A549 (cell line): ENCODE data around the gene CITED2. TPM values are rescaled to one million over a fixed set of nuclear protein-coding genes. Genes with fewer than 3 reads are reported as not detected.

Experiments
- ATAC-seq, 2 experiments: fragments of 200-7000 bp in 1 of 2; fragments of >200 bp in 1 of 2; cut with Nextera tagmentation in 1 of 2; cut with Tn5 transposase in 1 of 2; 3 replicates each; pipeline versions ENCODE4 v1.8.0 to v1.9.1; 2018 to 2020; ENCODE audit warnings: mild to moderate bottlenecking in 1 of 2, moderate library complexity in 1 of 2
- CTCF ChIA-PET: fragments of 300-600 bp; sonication (Branson Sonifier 250); formaldehyde crosslinking; extraction: SDS; loops from one replicate; lab custom pipeline; 2021; ENCODE audit warnings: antibody characterized with exemption, inconsistent platforms; lab: Yijun Ruan, JAX
- POLR2A ChIA-PET: fragments of 350-600 bp; formaldehyde crosslinking; extraction: SDS; loops from one replicate; lab custom pipeline; 2021; ENCODE audit warnings: antibody characterized with exemption, inconsistent platforms; lab: Yijun Ruan, JAX
- DNase-seq, 2 experiments: peaks; one replicate each; pipeline versions ENCODE4 v3.0.0 to v3.0.0-alpha.2; 2011 to 2016; ENCODE audit warnings: low read depth in 1 of 2, low spot score in 1 of 2
- FAIRE-seq: peaks from 2 replicates; lab custom pipeline; 2011; peaks lifted over from hg19 to GRCh38; lab: Jason Lieb, UNC
- H3K27ac ChIP-seq, 2 experiments: fragments of >200 bp; sonication (Bioruptor Twin); formaldehyde crosslinking; 3 replicates each; pipeline ENCODE4 v1.5.1; 2016 to 2017
- H3K4me1 ChIP-seq: fragments of >200 bp; sonication (Bioruptor Twin); formaldehyde crosslinking; 3 replicates; pipeline ENCODE4 v1.6.1; 2016
- H3K4me2 ChIP-seq: fragments of >200 bp; sonication (Bioruptor Twin); formaldehyde crosslinking; 3 replicates; pipeline ENCODE4 v1.6.1; 2016
- H3K4me3 ChIP-seq: fragments of >200 bp; sonication (Bioruptor Twin); formaldehyde crosslinking; 3 replicates; pipeline ENCODE4 v1.5.1; 2016
- H3K9me3 ChIP-seq: fragments of >200 bp; sonication (Bioruptor Twin); formaldehyde crosslinking; 3 replicates; pipeline ENCODE4 v1.6.1; 2016
- CEBPB ChIP-seq, 2 experiments: fragments of >200 bp in 1 of 2; sonication (Bioruptor Twin) in 1 of 2; formaldehyde crosslinking in 1 of 2; IDR thresholded peaks; 2 replicates each; pipeline ENCODE4 v1.6.1; 2012 to 2016
- EP300 ChIP-seq, 2 experiments: fragments of >200 bp; sonication (Bioruptor Twin); formaldehyde crosslinking; IDR thresholded peaks; 2 replicates in 1 of 2; 3 replicates in 1 of 2; pipeline ENCODE4 v1.6.1; 2016 to 2017
- ESRRA ChIP-seq: fragments of 150-350 bp; IDR thresholded peaks from 2 replicates; pipeline ENCODE4 v1.6.1; 2014; ENCODE audit warnings: mild to moderate bottlenecking, low read length, borderline replicate concordance
- HEYL ChIP-seq: fragments of 250-450 bp; sonication (Bioruptor Pico); IDR thresholded peaks from 2 replicates; pipeline ENCODE4 v1.8.0; 2021; ENCODE audit warnings: mild to moderate bottlenecking, moderate library complexity
- HOXB13 ChIP-seq: fragments of 250-450 bp; sonication (Bioruptor Pico); IDR thresholded peaks from 2 replicates; pipeline ENCODE4 v1.5.0; 2020; ENCODE audit warnings: low read depth, mild to moderate bottlenecking, moderate library complexity
- HOXB5 ChIP-seq: fragments of 250-450 bp; sonication (Bioruptor Pico); IDR thresholded peaks from 2 replicates; pipeline ENCODE4 v1.5.0; 2020; ENCODE audit warnings: mild to moderate bottlenecking, moderate library complexity
- JUN ChIP-seq, 2 experiments: fragments of >200 bp; sonication (Bioruptor Twin); formaldehyde crosslinking; IDR thresholded peaks; 2 replicates in 1 of 2; 3 replicates in 1 of 2; pipeline ENCODE4 v1.6.1; 2016 to 2017
- KDM5A ChIP-seq: fragments of 200-600 bp; sonication (generic); IDR thresholded peaks from 2 replicates; pipeline ENCODE4 v1.6.1; 2016; ENCODE audit warnings: antibody characterized with exemption, mild to moderate bottlenecking
- MAZ ChIP-seq: fragments of 150-350 bp; IDR thresholded peaks from 2 replicates; pipeline ENCODE4 v1.6.1; 2014; ENCODE audit warnings: antibody characterized with exemption, low read depth, low read length, borderline replicate concordance
- MYC ChIP-seq: IDR thresholded peaks from 2 replicates; pipeline ENCODE4 v1.6.1; 2012; ENCODE audit warnings: mild to moderate bottlenecking, inconsistent platforms, low read length, improper control_type of control experiment, borderline replicate concordance
- NPAS2 ChIP-seq: fragments of 250-450 bp; sonication (Bioruptor Pico); IDR thresholded peaks from 2 replicates; pipeline ENCODE4 v1.8.0; 2022; ENCODE audit warnings: mild to moderate bottlenecking, moderate library complexity, borderline replicate concordance
- NR3C1 ChIP-seq: fragments of >200 bp; sonication (Bioruptor Twin); formaldehyde crosslinking; IDR thresholded peaks from 3 replicates; pipeline ENCODE4 v1.6.1; 2017
- POLR2A ChIP-seq: IDR thresholded peaks from 2 replicates; pipeline ENCODE4 v1.6.1; 2012; ENCODE audit warnings: mild to moderate bottlenecking, low read length
- RAD21 ChIP-seq, 2 experiments: fragments of >200 bp in 1 of 2; sonication (Bioruptor Twin) in 1 of 2; formaldehyde crosslinking in 1 of 2; IDR thresholded peaks in 1 of 2; conservative IDR thresholded peaks in 1 of 2; 2 replicates in 1 of 2; 3 replicates in 1 of 2; pipeline ENCODE4 v1.6.1; 2012 to 2018; ENCODE audit warnings: inconsistent platforms in 1 of 2
- RCOR1 ChIP-seq: fragments of 150-350 bp; IDR thresholded peaks from 2 replicates; pipeline ENCODE4 v1.6.1; 2014; ENCODE audit warnings: antibody characterized with exemption, low read length, low read depth
- SMC3 ChIP-seq: fragments of >200 bp; sonication (Bioruptor Twin); formaldehyde crosslinking; IDR thresholded peaks from 3 replicates; pipeline ENCODE4 v1.6.1; 2018; ENCODE audit warnings: inconsistent platforms
- WGBS: methylation state at CpG from one replicate; pipeline ENCODE4 v1.1.6; 2017; ENCODE audit errors: missing lambda C conversion rate; 5-methylcytosine and 5-hydroxymethylcytosine counted together
- polyA plus RNA-seq, 4 experiments: library from polyadenylated mRNA; depleted of rRNA in 3 of 4; stranded (reverse); fragments of >200 nt; fragmentation: RNase III in 1 of 4; extraction: RNeasy Plus Mini Kit Qiagen cat#74134 plus additional on column Dnase treatment in 1 of 4; gene quantifications; 2 replicates in 3 of 4; 3 replicates in 1 of 4; pipeline ENCODE4 v1.2.3, GENCODE V29; 2011 to 2017
- TF ChIP-seq, protein P1 (sequence below): fragments of >200 bp; sonication (Bioruptor Twin); formaldehyde crosslinking; IDR thresholded peaks from 3 replicates; pipeline ENCODE4 v1.5.1; 2016
- TF ChIP-seq, protein P2 (sequence below): fragments of 150-350 bp; IDR thresholded peaks from 2 replicates; pipeline ENCODE4 v1.6.1; 2014; ENCODE audit warnings: low read depth, mild to moderate bottlenecking, low read length
- TF ChIP-seq, protein P3 (sequence below): fragments of 250-450 bp; sonication (Bioruptor Pico); IDR thresholded peaks from 2 replicates; pipeline ENCODE4 v1.5.0; 2021; ENCODE audit warnings: mild to moderate bottlenecking, moderate library complexity, borderline replicate concordance
- TF ChIP-seq, protein P4 (sequence below): fragments of 250-450 bp; sonication (Bioruptor Pico); IDR thresholded peaks from 2 replicates; pipeline ENCODE4 v1.5.0; 2020; ENCODE audit warnings: low read depth, mild to moderate bottlenecking, moderate library complexity

The CITED2 gene
- polyA plus RNA-seq, 2 of the 4 experiments (the other 2 are of a cell fraction): 6.4 to 9.3 TPM

DNA sequence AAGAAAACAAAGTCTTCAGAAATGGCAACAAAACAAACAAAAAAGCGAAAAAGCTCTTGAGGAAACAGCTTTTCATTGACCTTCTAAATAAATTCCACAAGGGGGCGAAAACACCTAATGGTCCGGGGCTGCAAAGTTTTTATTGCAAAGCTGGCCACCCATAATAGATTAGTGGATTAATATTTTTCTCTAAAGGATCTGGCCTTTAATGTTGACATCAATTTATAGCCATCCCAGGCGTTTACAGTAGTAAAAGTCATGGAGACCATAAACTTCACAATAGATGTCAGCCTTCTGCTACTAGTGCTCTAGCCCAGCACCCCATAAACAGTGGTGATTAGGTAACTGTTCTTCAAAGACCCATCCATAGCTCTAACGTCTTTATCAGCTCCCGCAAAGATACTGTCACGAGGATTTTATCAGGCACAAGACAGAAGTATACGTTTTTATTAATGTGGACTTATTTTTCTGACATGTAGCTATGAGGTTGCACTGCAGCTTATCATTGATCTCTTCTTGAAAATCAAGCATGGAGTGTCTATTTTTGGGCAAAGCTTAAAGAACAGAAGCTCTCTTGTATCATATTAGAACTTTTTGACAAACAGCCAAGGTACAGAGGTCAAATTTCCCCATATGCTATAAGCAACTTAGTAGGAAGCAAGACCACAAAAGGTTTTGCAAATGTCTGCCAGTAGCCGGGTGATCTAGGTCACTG lies 4.7 kb downstream of the CITED2 start:
- peak; percentile 14 to 27 for DNase-seq
- WGBS: 13% methylated on average over 9 of the region's 9 CpGs
- peaks cover 32% of the 10 kb centered on the region; the same call in 2 of the 3 replicates for H3K4me1 ChIP-seq
- no peaks in the 10 kb centered on the region for H3K9me3 ChIP-seq
- H3K4me2 ChIP-seq: peak overlapping the region; percentile 51
- no peak overlapping the region for H3K4me3 ChIP-seq
- H3K27ac ChIP-seq: no peak overlapping the region; a peak in 1 of 6 replicates
- ChIA-PET CTCF (interaction anchor here (0.7 to 1.9 kb wide), 13 partner anchors 10 to 1071 kb away, joined by 3 to 7 read pairs (median 3); no protein-coding TSS in a partner anchor), POLR2A (interaction anchor here (0.6 to 1.3 kb wide), 4 partner anchors 9 to 1895 kb away, joined by 3 to 4 read pairs (median 3); no protein-coding TSS in a partner anchor)
- no peak for FAIRE-seq
- ATAC-seq: no peak
- TF ChIP-seq, protein P1, sequence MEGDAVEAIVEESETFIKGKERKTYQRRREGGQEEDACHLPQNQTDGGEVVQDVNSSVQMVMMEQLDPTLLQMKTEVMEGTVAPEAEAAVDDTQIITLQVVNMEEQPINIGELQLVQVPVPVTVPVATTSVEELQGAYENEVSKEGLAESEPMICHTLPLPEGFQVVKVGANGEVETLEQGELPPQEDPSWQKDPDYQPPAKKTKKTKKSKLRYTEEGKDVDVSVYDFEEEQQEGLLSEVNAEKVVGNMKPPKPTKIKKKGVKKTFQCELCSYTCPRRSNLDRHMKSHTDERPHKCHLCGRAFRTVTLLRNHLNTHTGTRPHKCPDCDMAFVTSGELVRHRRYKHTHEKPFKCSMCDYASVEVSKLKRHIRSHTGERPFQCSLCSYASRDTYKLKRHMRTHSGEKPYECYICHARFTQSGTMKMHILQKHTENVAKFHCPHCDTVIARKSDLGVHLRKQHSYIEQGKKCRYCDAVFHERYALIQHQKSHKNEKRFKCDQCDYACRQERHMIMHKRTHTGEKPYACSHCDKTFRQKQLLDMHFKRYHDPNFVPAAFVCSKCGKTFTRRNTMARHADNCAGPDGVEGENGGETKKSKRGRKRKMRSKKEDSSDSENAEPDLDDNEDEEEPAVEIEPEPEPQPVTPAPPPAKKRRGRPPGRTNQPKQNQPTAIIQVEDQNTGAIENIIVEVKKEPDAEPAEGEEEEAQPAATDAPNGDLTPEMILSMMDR: peak; percentile 73
- TF ChIP-seq, protein P2, sequence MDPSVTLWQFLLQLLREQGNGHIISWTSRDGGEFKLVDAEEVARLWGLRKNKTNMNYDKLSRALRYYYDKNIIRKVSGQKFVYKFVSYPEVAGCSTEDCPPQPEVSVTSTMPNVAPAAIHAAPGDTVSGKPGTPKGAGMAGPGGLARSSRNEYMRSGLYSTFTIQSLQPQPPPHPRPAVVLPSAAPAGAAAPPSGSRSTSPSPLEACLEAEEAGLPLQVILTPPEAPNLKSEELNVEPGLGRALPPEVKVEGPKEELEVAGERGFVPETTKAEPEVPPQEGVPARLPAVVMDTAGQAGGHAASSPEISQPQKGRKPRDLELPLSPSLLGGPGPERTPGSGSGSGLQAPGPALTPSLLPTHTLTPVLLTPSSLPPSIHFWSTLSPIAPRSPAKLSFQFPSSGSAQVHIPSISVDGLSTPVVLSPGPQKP: no peak
- TF ChIP-seq RAD21 (conservative IDR thresholded peaks at IDR 0.05 in 1 of 2, IDR thresholded peaks at IDR 0.05 in 1 of 2) (peak; percentile 77 to 86), KDM5A (no peak), SMC3 (peak; percentile 86)

DNA sequence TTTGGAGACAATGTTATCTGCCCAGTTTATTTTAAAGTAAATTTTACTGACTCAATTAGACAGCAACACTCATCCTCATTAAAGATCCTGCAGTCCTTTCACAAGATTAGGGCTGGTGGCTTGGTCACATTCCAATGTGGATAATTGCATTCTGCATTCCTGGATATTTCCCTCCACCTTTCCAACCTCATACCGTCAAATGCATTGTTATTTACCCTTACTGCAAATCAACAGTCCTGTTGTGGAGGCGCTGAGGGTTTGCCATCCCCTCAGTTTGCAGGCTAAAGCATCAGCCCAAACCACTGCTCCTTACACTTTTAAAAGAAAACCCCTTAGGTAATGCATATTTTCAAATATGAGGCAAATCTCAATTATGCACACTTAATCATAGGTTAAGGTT lies 5.4 kb downstream of the CITED2 start:
- TF ChIP-seq RCOR1: no peak
- TF ChIP-seq CEBPB (IDR thresholded peaks at IDR 0.05): no peak
- no peak for TF ChIP-seq NR3C1
- TF ChIP-seq KDM5A: no peak
- no peak for TF ChIP-seq MYC
- Histone ChIP-seq H3K27ac (no peak overlapping the region), H3K4me1 (peaks cover 32% of the 10 kb centered on the region; the same call in 2 of the 3 replicates), H3K9me3 (no peaks in the 10 kb centered on the region), H3K4me2 (peak overlapping the region; percentile 51), H3K4me3 (no peak overlapping the region)
- FAIRE-seq: no peak
- ATAC-seq: no peak
- no peak for DNase-seq
- CTCF ChIA-PET: interaction anchor here (0.7 to 1.9 kb wide), 11 partner anchors 10 to 1072 kb away, joined by 3 to 7 read pairs (median 3); no protein-coding TSS in a partner anchor
- POLR2A ChIA-PET: interaction anchor here (1.3 kb wide), 1 partner anchor 10 kb away, joined by 4 read pairs; no protein-coding TSS in a partner anchor
- 46% methylated on average over 2 of the region's 2 CpGs for WGBS

DNA sequence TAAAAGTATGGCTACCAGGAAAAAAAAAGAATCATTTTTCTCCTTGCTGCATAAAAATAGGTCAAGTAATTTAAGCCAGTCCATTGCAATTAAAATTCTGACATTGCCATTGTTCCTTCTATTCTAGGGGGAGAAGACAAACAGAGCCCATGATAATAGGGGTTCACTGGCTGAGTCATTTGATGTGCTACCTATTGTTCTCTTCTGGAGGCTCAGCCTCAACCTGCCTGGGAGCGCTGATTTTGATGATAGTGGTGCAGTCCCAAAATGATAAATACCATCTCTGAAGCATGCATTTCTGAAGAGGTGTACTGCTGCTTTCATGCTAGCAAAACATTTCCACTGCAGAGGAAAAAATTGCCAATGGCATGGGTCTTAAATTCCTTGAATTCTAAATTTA lies 5.8 kb downstream of the CITED2 start:
- peaks cover 32% of the 10 kb centered on the region; the same call in 2 of the 3 replicates for H3K4me1 ChIP-seq
- TF ChIP-seq CEBPB (IDR thresholded peaks at IDR 0.05) (no peak), JUN (IDR thresholded peaks at IDR 0.05) (no peak), MAZ (no peak), NPAS2 (CRISPR knock-in tag) (no peak), MYC (no peak), HEYL (CRISPR knock-in tag) (no peak), ESRRA (no peak), HOXB13 (CRISPR knock-in tag) (no peak), EP300 (IDR thresholded peaks at IDR 0.05) (no peak), POLR2A (no peak), HOXB5 (CRISPR knock-in tag) (no peak)
- TF ChIP-seq, protein P3, sequence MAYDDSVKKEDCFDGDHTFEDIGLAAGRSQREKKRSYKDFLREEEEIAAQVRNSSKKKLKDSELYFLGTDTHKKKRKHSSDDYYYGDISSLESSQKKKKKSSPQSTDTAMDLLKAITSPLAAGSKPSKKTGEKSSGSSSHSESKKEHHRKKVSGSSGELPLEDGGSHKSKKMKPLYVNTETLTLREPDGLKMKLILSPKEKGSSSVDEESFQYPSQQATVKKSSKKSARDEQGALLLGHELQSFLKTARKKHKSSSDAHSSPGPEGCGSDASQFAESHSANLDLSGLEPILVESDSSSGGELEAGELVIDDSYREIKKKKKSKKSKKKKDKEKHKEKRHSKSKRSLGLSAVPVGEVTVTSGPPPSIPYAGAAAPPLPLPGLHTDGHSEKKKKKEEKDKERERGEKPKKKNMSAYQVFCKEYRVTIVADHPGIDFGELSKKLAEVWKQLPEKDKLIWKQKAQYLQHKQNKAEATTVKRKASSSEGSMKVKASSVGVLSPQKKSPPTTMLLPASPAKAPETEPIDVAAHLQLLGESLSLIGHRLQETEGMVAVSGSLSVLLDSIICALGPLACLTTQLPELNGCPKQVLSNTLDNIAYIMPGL (CRISPR knock-in tag): no peak
- TF ChIP-seq, protein P1: no peak
- TF ChIP-seq, protein P4, sequence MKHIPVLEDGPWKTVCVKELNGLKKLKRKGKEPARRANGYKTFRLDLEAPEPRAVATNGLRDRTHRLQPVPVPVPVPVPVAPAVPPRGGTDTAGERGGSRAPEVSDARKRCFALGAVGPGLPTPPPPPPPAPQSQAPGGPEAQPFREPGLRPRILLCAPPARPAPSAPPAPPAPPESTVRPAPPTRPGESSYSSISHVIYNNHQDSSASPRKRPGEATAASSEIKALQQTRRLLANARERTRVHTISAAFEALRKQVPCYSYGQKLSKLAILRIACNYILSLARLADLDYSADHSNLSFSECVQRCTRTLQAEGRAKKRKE (CRISPR knock-in tag): no peak

More for the DNA sequence above, 5.8 kb downstream of the CITED2 start:
- DNase-seq (no peak), ATAC-seq (no peak), FAIRE-seq (no peak)
- no peaks in the 10 kb centered on the region for H3K9me3 ChIP-seq
- CTCF ChIA-PET: interaction anchor here (1.2 kb wide), 1 partner anchor 1252 kb away, joined by 3 read pairs; no protein-coding TSS in a partner anchor
- POLR2A ChIA-PET: no interaction called here
- no peak overlapping the region for H3K27ac ChIP-seq
- H3K4me2 ChIP-seq: no peak overlapping the region
- 95% methylated on average over 1 of the region's 1 CpG for WGBS
- no peak overlapping the region for H3K4me3 ChIP-seq
